IPS-15b (cell line): ENCODE measurements around the gene CLEC18A.

ENCODE experiments used
- H3K27me3 ChIP-seq: one replicate; pipeline ENCODE4 v1.6.1; 2013; ENCODE audit warnings: low read length; ENCODE audit not compliant: control insufficient read depth, insufficient read depth
- H3K36me3 ChIP-seq: one replicate; pipeline ENCODE4 v1.6.1; 2013; ENCODE audit warnings: low read length; ENCODE audit not compliant: control insufficient read depth, insufficient read depth
- H3K4me1 ChIP-seq: one replicate; pipeline ENCODE4 v1.6.1; 2013; ENCODE audit warnings: mild to moderate bottlenecking, low read length; ENCODE audit not compliant: control insufficient read depth, insufficient read depth
- H3K4me3 ChIP-seq: one replicate; pipeline ENCODE4 v1.5.1; 2013; ENCODE audit warnings: low read depth, low read length
- H3K9ac ChIP-seq: one replicate; pipeline ENCODE4 v1.6.1; 2013; ENCODE audit warnings: low read depth, mild to moderate bottlenecking, low read length
- H3K9me3 ChIP-seq: one replicate; pipeline ENCODE4 v1.6.1; 2013; ENCODE audit warnings: mild to moderate bottlenecking, low read length; ENCODE audit not compliant: control insufficient read depth, insufficient read depth

Gene CLEC18A

DNA sequence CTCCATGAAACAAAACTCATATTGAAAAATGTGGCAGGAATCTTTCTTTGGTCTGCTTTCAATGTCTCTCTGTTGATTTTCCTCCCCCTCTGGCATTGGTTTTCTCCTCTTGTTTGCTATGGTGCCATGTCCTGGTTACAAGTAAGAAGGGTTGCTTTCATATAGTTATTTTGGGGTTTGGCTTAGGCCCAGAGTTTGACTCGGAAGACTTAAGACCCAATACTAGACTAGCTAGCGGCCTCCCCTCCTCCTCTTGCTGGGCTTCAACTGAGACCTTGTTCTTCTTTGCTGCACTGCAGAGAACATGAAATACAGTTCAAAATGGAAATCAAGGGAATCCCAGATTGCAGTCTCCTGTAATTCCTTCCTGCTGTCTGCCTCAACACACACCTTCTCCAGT lies 30.0 kb upstream of the CLEC18A start:
- no peak overlapping the region for H3K9ac ChIP-seq
- H3K36me3 ChIP-seq = no peaks in the 10 kb centered on the region

DNA sequence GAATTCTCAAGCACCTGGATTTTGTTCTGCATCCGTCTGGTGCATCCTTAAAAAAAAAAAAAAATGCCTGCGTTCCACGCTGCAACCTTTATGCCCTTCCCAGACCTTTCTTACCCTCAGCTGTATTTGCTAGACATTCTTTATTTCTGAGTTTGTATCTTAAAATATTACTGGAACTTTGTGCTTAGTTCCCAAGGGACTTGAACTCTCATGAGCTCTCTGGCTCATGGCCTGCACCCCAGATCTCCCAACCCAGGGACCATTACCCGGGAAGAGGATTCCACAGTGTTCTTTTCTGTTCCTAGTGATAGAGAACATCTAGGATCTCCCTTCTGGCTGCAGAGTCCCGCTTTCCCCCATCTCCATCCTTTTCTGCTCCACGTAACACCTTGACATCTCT lies 28.9 kb upstream of the CLEC18A start:
- H3K4me1 ChIP-seq = peaks cover 3% of the 10 kb centered on the region
- H3K9me3 ChIP-seq = no peaks in the 10 kb centered on the region
- no peak overlapping the region for H3K4me3 ChIP-seq
- H3K9ac ChIP-seq = no peak overlapping the region
- no peaks in the 10 kb centered on the region for H3K27me3 ChIP-seq
- no peaks in the 10 kb centered on the region for H3K36me3 ChIP-seq

More for the DNA sequence above, 30.0 kb upstream of the CLEC18A start:
- Histone ChIP-seq H3K4me1 (peaks cover 3% of the 10 kb centered on the region), H3K27me3 (no peaks in the 10 kb centered on the region), H3K4me3 (no peak overlapping the region), H3K9me3 (no peaks in the 10 kb centered on the region)

DNA sequence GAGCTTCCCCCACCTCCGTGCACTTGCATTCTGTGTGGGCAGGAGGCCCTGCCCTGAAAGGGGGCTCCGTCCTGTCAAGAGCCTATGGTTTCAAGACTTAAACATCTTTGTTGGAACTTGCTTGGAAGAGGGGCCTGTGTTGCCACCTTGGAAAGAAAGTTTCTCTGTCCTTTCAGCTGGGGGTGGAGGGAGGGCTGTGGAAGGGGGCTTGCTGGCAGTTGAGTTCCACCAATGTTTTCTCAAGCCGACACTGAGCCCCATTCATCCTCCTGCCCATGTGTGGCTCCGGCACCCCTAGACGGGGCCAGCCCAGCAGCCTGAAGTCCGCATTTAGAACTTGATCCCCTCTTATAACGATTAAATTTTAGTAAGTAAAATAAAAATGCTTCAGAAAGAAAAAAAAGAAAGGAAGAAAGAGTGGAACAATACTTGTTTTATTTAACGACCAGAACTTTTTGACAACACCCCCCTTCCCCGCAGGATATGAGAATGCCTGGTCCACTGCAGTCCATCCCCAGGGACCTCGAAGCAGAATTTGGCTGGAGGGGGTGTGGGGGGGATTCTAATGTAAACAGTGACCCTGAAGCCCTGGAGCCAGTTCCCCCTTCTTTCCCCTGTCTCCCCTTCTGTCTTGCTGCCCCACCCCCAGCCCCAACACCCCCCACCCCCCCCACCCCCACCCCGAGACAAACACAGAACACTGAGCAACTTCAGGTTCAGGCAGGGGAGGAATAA lies 26.9 kb upstream of the CLEC18A start:
- peaks cover 3% of the 10 kb centered on the region for H3K4me1 ChIP-seq
- H3K9me3 ChIP-seq = no peaks in the 10 kb centered on the region
- peak overlapping the region; percentile 56 for H3K9ac ChIP-seq
- no peak overlapping the region for H3K4me3 ChIP-seq
- H3K27me3 ChIP-seq = no peaks in the 10 kb centered on the region
- H3K36me3 ChIP-seq = no peaks in the 10 kb centered on the region

- Histone ChIP-seq H3K27me3 (no peaks in the 10 kb centered on the region), H3K4me3 (no peak overlapping the region), H3K4me1 (peaks cover 3% of the 10 kb centered on the region), H3K9me3 (no peaks in the 10 kb centered on the region), H3K9ac (no peak overlapping the region), H3K36me3 (no peaks in the 10 kb centered on the region)
Observed at GRCh38 chr16:69924777-69925191, 26.4 kb upstream of the CLEC18A start.

DNA sequence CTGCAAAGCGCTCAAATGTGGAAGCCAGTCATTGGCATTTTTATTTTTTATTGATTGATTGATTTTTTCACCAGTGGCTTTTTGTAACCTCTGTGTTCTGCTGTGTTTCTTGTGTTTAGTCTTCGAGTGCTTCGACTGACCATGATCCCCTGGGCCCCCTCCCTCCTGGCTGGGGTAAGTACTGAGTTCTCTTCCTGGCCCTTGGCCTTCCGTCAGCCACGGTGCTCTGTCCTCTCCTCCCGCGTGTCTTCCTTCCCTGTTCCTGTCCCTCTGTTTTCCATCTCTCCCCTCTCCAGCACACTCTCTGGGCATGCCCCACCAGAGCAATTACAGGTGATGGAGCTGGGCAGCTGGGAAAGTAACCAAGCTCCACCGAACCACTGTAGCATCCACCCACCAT lies 25.8 kb upstream of the CLEC18A start:
- H3K9ac ChIP-seq = no peak overlapping the region

GRCh38 chr16:69926241-69926640 lies 24.9 kb upstream of the CLEC18A start:
- Histone ChIP-seq H3K27me3 (no peaks in the 10 kb centered on the region), H3K4me3 (no peak overlapping the region), H3K9ac (no peak overlapping the region), H3K9me3 (no peaks in the 10 kb centered on the region), H3K36me3 (no peaks in the 10 kb centered on the region), H3K4me1 (peaks cover 3% of the 10 kb centered on the region)

More for the DNA sequence above, 25.8 kb upstream of the CLEC18A start:
- Histone ChIP-seq H3K4me1 (peaks cover 3% of the 10 kb centered on the region), H3K27me3 (no peaks in the 10 kb centered on the region), H3K4me3 (no peak overlapping the region), H3K9me3 (no peaks in the 10 kb centered on the region), H3K36me3 (no peaks in the 10 kb centered on the region)

DNA sequence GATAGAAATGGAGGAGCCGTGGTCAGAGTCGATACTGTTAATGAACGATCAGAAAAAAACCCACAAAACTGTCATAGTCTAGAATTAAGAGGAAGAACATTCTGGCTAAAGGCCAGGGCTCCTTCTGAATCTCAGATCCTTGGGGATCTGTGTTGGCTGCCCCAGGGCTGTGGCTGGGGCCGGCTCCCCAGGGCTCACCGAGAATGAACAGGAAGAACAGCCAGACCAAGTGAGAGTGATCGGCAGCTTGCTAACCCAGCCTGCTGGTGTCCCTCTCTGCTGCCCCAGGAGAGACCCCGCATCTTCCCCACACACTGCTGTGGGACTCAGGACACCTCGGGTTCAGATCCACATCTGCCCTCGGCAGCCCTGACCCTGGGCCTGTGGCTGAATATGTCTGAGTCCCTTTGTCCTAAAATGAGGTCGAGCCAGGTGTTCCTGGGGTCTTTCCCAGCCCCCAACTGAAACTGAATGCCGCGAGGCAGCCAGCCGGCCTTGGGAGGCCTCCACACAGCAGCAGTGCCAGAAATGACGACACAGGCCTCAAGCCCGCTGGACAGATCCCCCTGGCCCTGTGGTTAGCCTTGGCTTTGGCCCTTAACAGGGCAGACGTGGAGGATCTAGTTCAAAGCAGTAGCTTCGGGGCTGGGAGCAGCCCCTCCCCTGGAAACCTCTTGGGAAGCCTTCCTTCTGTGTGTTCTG lies 23.9 kb upstream of the CLEC18A start:
- peaks cover 3% of the 10 kb centered on the region for H3K4me1 ChIP-seq
- H3K27me3 ChIP-seq = no peaks in the 10 kb centered on the region
- H3K4me3 ChIP-seq = no peak overlapping the region
- H3K36me3 ChIP-seq = no peaks in the 10 kb centered on the region
- H3K9ac ChIP-seq = peak overlapping the region; percentile 26
- H3K9me3 ChIP-seq = no peaks in the 10 kb centered on the region

DNA sequence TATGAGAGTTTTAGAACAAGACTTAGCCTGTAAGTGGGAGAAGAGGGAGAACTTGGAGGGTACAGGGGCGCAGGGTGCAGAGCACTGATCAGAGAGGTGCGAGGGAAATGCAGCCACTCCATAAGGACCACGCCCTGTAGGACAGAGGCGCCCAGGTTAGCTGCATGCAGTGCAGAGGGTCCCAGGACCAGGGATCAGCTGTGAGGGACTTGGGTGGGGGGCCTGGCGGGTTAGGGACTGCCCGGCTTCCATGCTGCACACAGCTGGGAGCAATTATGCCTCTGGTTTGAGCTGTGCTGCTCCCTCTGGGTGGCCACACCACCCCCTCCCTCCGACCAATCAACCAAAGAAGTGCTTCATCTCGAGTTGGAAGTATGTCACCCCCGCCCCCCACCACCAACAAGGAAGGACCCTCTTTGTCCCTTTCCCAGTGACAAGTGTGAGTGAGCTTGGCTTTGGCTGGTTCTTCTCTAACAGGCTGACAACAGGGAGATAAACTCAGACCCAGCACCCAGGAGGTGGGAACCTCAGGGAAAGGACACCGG lies 22.2 kb upstream of the CLEC18A start:
- Histone ChIP-seq H3K36me3 (peaks cover 4% of the 10 kb centered on the region), H3K4me1 (no peaks in the 10 kb centered on the region), H3K9me3 (no peaks in the 10 kb centered on the region), H3K27me3 (no peaks in the 10 kb centered on the region), H3K9ac (no peak overlapping the region), H3K4me3 (no peak overlapping the region)

- Histone ChIP-seq H3K9ac (no peak overlapping the region), H3K9me3 (no peaks in the 10 kb centered on the region), H3K4me3 (no peak overlapping the region), H3K4me1 (no peaks in the 10 kb centered on the region), H3K36me3 (peaks cover 4% of the 10 kb centered on the region), H3K27me3 (no peaks in the 10 kb centered on the region)
Observed at GRCh38 chr16:69929480-69929879, 21.7 kb upstream of the CLEC18A start.

DNA sequence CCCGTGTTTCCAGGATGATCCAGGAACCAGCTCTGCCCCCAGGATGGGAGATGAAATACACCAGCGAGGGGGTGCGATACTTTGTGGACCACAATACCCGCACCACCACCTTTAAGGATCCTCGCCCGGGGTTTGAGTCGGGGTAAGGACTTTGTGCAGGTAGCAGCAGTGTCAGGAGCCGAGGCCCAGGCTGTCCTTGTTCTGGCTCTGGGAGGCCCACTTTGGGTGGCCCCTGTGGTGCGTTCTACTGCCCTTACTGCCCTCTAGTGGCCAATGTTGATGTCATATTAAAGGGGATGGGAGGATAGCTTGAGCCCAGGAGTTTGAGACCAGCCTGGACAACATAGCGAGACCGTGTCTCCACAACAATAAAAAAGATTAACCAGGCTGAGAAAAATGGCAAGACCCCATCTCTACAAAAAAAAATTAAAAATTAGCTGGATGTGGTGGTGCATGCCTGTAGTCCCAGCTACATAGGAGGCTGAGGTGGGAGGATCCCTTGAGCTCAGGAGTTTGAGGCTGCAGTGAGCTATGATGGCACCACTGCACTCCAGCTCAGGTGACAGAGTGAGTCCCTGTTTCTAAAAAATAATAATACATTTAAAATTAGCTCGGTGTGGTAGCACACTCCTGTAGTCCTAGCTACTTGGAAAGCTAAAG lies 20.9 kb upstream of the CLEC18A start:
- peaks cover 4% of the 10 kb centered on the region for H3K36me3 ChIP-seq
- no peak overlapping the region for H3K4me3 ChIP-seq
- H3K9ac ChIP-seq = no peak overlapping the region
- no peaks in the 10 kb centered on the region for H3K9me3 ChIP-seq
- no peaks in the 10 kb centered on the region for H3K27me3 ChIP-seq
- H3K4me1 ChIP-seq = no peaks in the 10 kb centered on the region

GRCh38 chr16:69931631-69932030 lies 19.5 kb upstream of the CLEC18A start:
- no peak overlapping the region for H3K4me3 ChIP-seq
- no peaks in the 10 kb centered on the region for H3K27me3 ChIP-seq
- no peaks in the 10 kb centered on the region for H3K4me1 ChIP-seq
- H3K36me3 ChIP-seq = peaks cover 8% of the 10 kb centered on the region
- no peak overlapping the region for H3K9ac ChIP-seq
- no peaks in the 10 kb centered on the region for H3K9me3 ChIP-seq
